ENCODE data around the gene PLPP6.
A peak's percentile ranks its signal among the peaks of the same experiment; 100 is the strongest.

GRCh38 chr9:4679268-4680172, 17.4 kb downstream of the PLPP6 start, which contains the start of gene CDC37L1:
- TF ChIP-seq, protein P1, sequence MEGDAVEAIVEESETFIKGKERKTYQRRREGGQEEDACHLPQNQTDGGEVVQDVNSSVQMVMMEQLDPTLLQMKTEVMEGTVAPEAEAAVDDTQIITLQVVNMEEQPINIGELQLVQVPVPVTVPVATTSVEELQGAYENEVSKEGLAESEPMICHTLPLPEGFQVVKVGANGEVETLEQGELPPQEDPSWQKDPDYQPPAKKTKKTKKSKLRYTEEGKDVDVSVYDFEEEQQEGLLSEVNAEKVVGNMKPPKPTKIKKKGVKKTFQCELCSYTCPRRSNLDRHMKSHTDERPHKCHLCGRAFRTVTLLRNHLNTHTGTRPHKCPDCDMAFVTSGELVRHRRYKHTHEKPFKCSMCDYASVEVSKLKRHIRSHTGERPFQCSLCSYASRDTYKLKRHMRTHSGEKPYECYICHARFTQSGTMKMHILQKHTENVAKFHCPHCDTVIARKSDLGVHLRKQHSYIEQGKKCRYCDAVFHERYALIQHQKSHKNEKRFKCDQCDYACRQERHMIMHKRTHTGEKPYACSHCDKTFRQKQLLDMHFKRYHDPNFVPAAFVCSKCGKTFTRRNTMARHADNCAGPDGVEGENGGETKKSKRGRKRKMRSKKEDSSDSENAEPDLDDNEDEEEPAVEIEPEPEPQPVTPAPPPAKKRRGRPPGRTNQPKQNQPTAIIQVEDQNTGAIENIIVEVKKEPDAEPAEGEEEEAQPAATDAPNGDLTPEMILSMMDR (IDR thresholded peaks at IDR 0.05) = peak in 1 of 3 donors; percentile 74
- peak in 1 of 2 donors; percentile 92 for TF ChIP-seq POLR2A (IDR thresholded peaks at IDR 0.05)
